Type B pancreatic cell (in vitro differentiated cells): ENCODE data around the gene SSH2. TPM values are rescaled to one million over a fixed set of nuclear protein-coding genes. Genes with fewer than 3 reads are reported as not detected.
A peak's percentile ranks its signal among the peaks of the same experiment; 100 is the strongest.
"Not testable (repeated sequence)": the region's sequence is repeated elsewhere in the genome, so short reads cannot be mapped to it uniquely, and the experiment has no call there.

ENCODE experiments used
- DNase-seq: peaks from one replicate; pipeline ENCODE4 v3.0.0; 2021; ENCODE audit warnings: mixed read lengths; ENCODE audit not compliant: unreplicated experiment; ENCODE audit errors: extremely low spot score
- H3K27ac Mint-ChIP-seq: 2 replicates; pipeline ENCODE4 v1.8.0; 2021; ENCODE audit warnings: mild to moderate bottlenecking, mixed read lengths
- H3K27me3 Mint-ChIP-seq: 2 replicates; pipeline ENCODE4 v1.8.0; 2021; ENCODE audit warnings: mixed read lengths
- H3K36me3 Mint-ChIP-seq: 2 replicates; pipeline ENCODE4 v1.8.0; 2021; ENCODE audit warnings: mixed read lengths
- H3K4me1 Mint-ChIP-seq: one replicate; pipeline ENCODE4 v1.8.0; 2021; ENCODE audit warnings: mixed read lengths; ENCODE audit not compliant: unreplicated experiment
- H3K4me3 Mint-ChIP-seq: 2 replicates; pipeline ENCODE4 v1.8.0; 2021; ENCODE audit warnings: mild to moderate bottlenecking, mixed read lengths
- H3K9me3 Mint-ChIP-seq: 2 replicates; pipeline ENCODE4 v1.8.0; 2021; ENCODE audit warnings: mixed read lengths
- CTCF ChIP-seq: fragments of 200-600 bp; sonication (generic); conservative IDR thresholded peaks from 2 replicates; pipeline ENCODE4 v1.5.0; 2021; ENCODE audit warnings: antibody characterized with exemption, mild to moderate bottlenecking
- total RNA-seq: library from RNA; stranded (reverse); gene quantifications from 2 replicates; pipeline ENCODE4 v1.2.1, GENCODE V29; 2021; ENCODE audit warnings: low replicate concordance

SSH2 gene
- total RNA-seq, 1 donor from 2014 or later, result 23.8 TPM

GRCh38 chr17:29663155-29663554, 266.9 kb downstream of the SSH2 start:
- Mint-ChIP-seq H3K27ac (peak overlapping the region; percentile 83), H3K27me3 (no peaks in the 10 kb centered on the region), H3K9me3 (peaks cover 9% of the 10 kb centered on the region), H3K4me1 (peaks cover 12% of the 10 kb centered on the region), H3K4me3 (peak overlapping the region; percentile 48), H3K36me3 (peaks cover 31% of the 10 kb centered on the region)
- no peak for DNase-seq
- TF ChIP-seq CTCF, result no peak

- H3K4me1 Mint-ChIP-seq, result peaks cover 12% of the 10 kb centered on the region
- DNase-seq, result no peak
- no peaks in the 10 kb centered on the region for H3K27me3 Mint-ChIP-seq
- H3K36me3 Mint-ChIP-seq, result peaks cover 25% of the 10 kb centered on the region
- no peak for TF ChIP-seq CTCF
- H3K9me3 Mint-ChIP-seq, result peaks cover 9% of the 10 kb centered on the region
- H3K27ac Mint-ChIP-seq, result no peak overlapping the region
- no peak overlapping the region for H3K4me3 Mint-ChIP-seq
These were observed 268.8 kb downstream of the SSH2 start for GRCh38 chr17:29661213-29661612.

- Mint-ChIP-seq H3K4me1 (peaks cover 12% of the 10 kb centered on the region), H3K27me3 (no peaks in the 10 kb centered on the region), H3K36me3 (peaks cover 22% of the 10 kb centered on the region), H3K4me3 (no peak overlapping the region), H3K27ac (no peak overlapping the region), H3K9me3 (peaks cover 9% of the 10 kb centered on the region)
- DNase-seq, result no peak
- TF ChIP-seq CTCF, result no peak
These were observed 270.9 kb downstream of the SSH2 start for GRCh38 chr17:29659155-29659554.

- Mint-ChIP-seq H3K4me1 (no peaks in the 10 kb centered on the region), H3K4me3 (no peak overlapping the region), H3K9me3 (no peaks in the 10 kb centered on the region), H3K27ac (no peak overlapping the region), H3K27me3 (no peaks in the 10 kb centered on the region), H3K36me3 (peaks cover 12% of the 10 kb centered on the region)
- no peak for TF ChIP-seq CTCF
- no peak for DNase-seq
These were observed 274.7 kb downstream of the SSH2 start for GRCh38 chr17:29655323-29655722.

- H3K27ac Mint-ChIP-seq, result no peak overlapping the region
- no peaks in the 10 kb centered on the region for H3K4me1 Mint-ChIP-seq
- no peak for DNase-seq
- H3K36me3 Mint-ChIP-seq, result peaks cover 17% of the 10 kb centered on the region
- H3K27me3 Mint-ChIP-seq, result no peaks in the 10 kb centered on the region
- H3K4me3 Mint-ChIP-seq, result no peak overlapping the region
- TF ChIP-seq CTCF, result no peak
- no peaks in the 10 kb centered on the region for H3K9me3 Mint-ChIP-seq
These were observed 275.9 kb downstream of the SSH2 start for GRCh38 chr17:29653995-29654714.

GRCh38 chr17:29652976-29653375, 277.1 kb downstream of the SSH2 start:
- DNase-seq, result no peak
- Mint-ChIP-seq H3K36me3 (peaks cover 15% of the 10 kb centered on the region), H3K27ac (no peak overlapping the region), H3K4me3 (no peak overlapping the region), H3K9me3 (no peaks in the 10 kb centered on the region), H3K27me3 (no peaks in the 10 kb centered on the region), H3K4me1 (no peaks in the 10 kb centered on the region)
- TF ChIP-seq CTCF, result no peak

GRCh38 chr17:29651913-29652312, 278.1 kb downstream of the SSH2 start:
- not testable (repeated sequence) for H3K4me1 Mint-ChIP-seq, H3K27me3 Mint-ChIP-seq, DNase-seq, H3K4me3 Mint-ChIP-seq, H3K9me3 Mint-ChIP-seq, H3K27ac Mint-ChIP-seq
- peaks cover 15% of the 10 kb centered on the region for H3K36me3 Mint-ChIP-seq
